HG03095 (cell line): ENCODE data around the gene CHRNB1.
A peak's percentile ranks its signal among the peaks of the same experiment; 100 is the strongest.

Experiments used
- ATAC-seq: cut with Tn5 transposase; IDR thresholded peaks from one replicate; pipeline ENCODE4 v1.9.1; 2021; ENCODE audit warnings: moderate library complexity; ENCODE audit not compliant: unreplicated experiment

The CHRNB1 gene

GRCh38 chr17:7444682-7445618 lies at the start of gene CHRNB1:
TSS of gene CHRNB1 (plus strand) at chr17:7445061. CDS start at chr17:7445128, 67 bp downstream.
- no peak for ATAC-seq

- no peak for ATAC-seq
These were observed 48.7 kb upstream of the CHRNB1 start for GRCh38 chr17:7396147-7396546.

GRCh38 chr17:7398612-7399011 lies 46.2 kb upstream of the CHRNB1 start:
- ATAC-seq: no peak

- no peak for ATAC-seq
These were observed 41.7 kb upstream of the CHRNB1 start for GRCh38 chr17:7403043-7403726.

- ATAC-seq: no peak
These were observed 41.2 kb upstream of the CHRNB1 start for GRCh38 chr17:7403727-7403976.

GRCh38 chr17:7403977-7404736 lies 40.7 kb upstream of the CHRNB1 start, which contains the start of gene TMEM256:
TSS of gene TMEM256 (minus strand) at chr17:7404097. CDS start at chr17:7404084, 13 bp downstream.
- ATAC-seq: peak; percentile 84

GRCh38 chr17:7404737-7405349 lies 40.0 kb upstream of the CHRNB1 start:
- peak; percentile 11 for ATAC-seq

- no peak for ATAC-seq
These were observed 39.3 kb upstream of the CHRNB1 start for GRCh38 chr17:7405350-7406234.

- ATAC-seq: no peak
These were observed 38.5 kb upstream of the CHRNB1 start for GRCh38 chr17:7406235-7406825.

- no peak for ATAC-seq
These were observed 37.8 kb upstream of the CHRNB1 start for GRCh38 chr17:7407082-7407481.

- no peak for ATAC-seq
These were observed 37.2 kb upstream of the CHRNB1 start, which contains the start of gene NLGN2 for GRCh38 chr17:7407485-7408251. TSS of gene NLGN2 (plus strand) at chr17:7407845. CDS start at chr17:7408256, 411 bp downstream.

- ATAC-seq: no peak
These were observed 36.6 kb upstream of the CHRNB1 start for GRCh38 chr17:7408252-7408727.

GRCh38 chr17:7408863-7409262 lies 36.0 kb upstream of the CHRNB1 start:
- ATAC-seq: no peak

GRCh38 chr17:7409716-7410115 lies 35.1 kb upstream of the CHRNB1 start:
- ATAC-seq: no peak

- no peak for ATAC-seq
These were observed 34.0 kb upstream of the CHRNB1 start for GRCh38 chr17:7410634-7411426.

GRCh38 chr17:7411427-7411750 lies 33.5 kb upstream of the CHRNB1 start:
- ATAC-seq: no peak

- no peak for ATAC-seq
These were observed 31.4 kb upstream of the CHRNB1 start for GRCh38 chr17:7413346-7413985.

GRCh38 chr17:7414837-7415236 lies 30.0 kb upstream of the CHRNB1 start:
- no peak for ATAC-seq
